Stimulated activated CD4-positive, alpha-beta T cell treated with anti-CD3 and anti-CD28 coated beads, Interleukin-2, amount 100 ng/mL, for 48 hours (primary cell): ENCODE results near the gene CASQ1.

Experiments used
- DNase-seq, 2 donors: peaks; one replicate each; pipeline ENCODE4 v3.0.0-alpha.2; 2020

Gene CASQ1

GRCh38 chr1:160232911-160233310 lies 42.5 kb downstream of the CASQ1 start:
- DNase-seq, result no peak

GRCh38 chr1:160236806-160237205 lies 46.4 kb downstream of the CASQ1 start:
- DNase-seq, result no peak

- DNase-seq, result no peak
Measured at GRCh38 chr1:160237558-160237957, 47.2 kb downstream of the CASQ1 start.

GRCh38 chr1:160238408-160238807 lies 48.0 kb downstream of the CASQ1 start:
- DNase-seq, result no peak

- no peak for DNase-seq
Measured at GRCh38 chr1:160239582-160240299, 49.4 kb downstream of the CASQ1 start.

GRCh38 chr1:160243767-160244166 lies 53.4 kb downstream of the CASQ1 start:
- no peak for DNase-seq

- no peak for DNase-seq
Measured at GRCh38 chr1:160244209-160244608, 53.8 kb downstream of the CASQ1 start.

- no peak for DNase-seq
Measured at GRCh38 chr1:160245434-160245833, 55.1 kb downstream of the CASQ1 start.

- DNase-seq, result no peak
Measured at GRCh38 chr1:160247053-160247452, 56.7 kb downstream of the CASQ1 start.

- DNase-seq, result no peak
Measured at GRCh38 chr1:160251011-160251410, 60.6 kb downstream of the CASQ1 start.
